ENCODE results near the gene XKR7.

XKR7 gene

DNA sequence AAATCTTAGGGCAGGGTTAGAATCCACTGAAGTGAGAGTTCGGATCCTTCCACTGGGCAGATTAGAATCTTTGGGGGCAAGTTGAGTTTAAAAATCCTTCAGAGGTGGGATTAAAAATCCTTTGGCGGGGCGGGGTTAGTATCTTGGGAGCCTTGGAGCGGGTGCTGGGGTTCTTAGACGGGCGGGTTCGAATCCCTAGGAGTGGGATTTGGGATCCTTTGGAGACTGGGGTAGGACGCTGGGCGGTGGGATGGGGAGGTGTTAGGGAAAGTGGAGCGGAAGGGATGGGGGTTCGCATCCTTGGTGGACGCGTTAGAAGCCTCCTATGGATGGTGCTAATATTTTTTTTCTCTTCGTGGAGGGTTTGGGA is 83.8 kb downstream of the XKR7 start:
- DNase-seq: no peak

DNA sequence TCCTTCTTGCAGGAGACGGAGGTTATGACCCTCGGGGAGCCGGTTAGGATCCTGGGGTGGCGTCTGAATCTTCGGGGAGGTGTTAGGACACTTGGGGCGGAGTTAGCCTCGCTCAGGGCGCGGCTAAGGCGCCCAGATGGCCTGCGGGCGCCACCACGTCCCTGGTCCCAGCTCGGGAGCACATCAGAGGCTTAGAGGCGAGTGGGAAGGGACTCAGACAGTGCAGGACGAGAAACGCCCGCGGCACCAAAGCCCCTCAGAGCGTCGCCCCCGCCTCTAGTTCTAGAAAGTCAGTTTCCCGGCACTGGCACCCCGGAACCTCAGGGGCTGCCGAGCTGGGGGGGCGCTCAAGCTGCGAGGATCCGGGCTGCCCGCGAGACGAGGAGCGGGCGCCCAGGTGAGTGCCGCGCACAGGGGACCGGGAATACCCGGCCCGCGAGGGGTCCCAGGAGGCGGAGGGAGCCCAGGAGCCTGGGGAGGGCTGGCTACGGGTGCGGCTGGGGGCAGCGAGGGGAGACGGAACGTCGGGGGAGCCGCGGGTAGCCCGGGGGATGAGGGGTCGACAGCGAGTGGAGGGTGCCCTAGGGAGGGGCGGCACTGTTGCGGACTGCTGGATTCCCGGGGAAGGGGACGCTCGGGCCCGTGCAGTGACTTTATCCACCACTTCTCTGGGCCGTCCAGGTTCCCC is 84.3 kb downstream of the XKR7 start, which contains the start of gene HCK:
Gene HCK, plus strand, starts transcription at position 153 of the 688 bp plus-strand sequence.
- no peak for DNase-seq

DNA sequence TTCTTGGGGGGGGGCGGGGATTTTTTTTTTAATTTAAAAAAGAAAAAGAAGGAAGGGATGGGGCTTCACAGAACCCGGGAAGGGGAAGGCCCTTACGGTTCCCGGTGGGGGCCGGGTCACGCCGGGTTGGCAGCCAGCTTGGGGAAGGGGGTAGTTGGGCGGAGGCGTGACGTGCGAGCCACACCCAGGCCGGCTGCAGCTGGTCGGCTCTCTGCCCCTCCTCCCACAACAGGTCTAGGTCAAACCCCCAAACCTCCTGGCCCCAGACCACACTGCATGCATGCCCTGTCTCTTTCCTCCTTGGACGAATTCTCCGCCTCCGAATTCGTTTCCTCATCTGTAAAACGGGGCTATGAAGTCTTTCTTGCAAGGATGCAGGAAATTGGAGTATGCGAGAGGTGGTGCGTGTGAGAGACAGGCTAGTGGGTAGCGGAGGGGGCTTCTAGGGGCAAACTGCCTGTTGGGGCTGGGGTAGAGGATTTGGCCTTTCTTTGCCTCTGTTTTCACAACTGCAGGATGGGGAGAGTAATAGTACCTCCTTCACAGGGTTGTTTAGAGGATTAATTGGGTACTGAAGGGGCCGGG is 84.9 kb downstream of the XKR7 start:
- DNase-seq: no peak

All from NCI-H2171 (cell line).